Keratinocyte (primary cell): ENCODE data around the gene TSC1.

Experiments
- CTCF ChIP-seq, 3 experiments: IDR thresholded peaks in 1 of 3; conservative IDR thresholded peaks in 1 of 3; optimal IDR thresholded peaks in 1 of 3; 2 replicates in 2 of 3; 3 replicates in 1 of 3; pipeline versions ENCODE3 to v1.5.1; 2011; ENCODE audit warnings: low read length in 3 of 3, mild to moderate bottlenecking in 3 of 3, moderate library complexity in 2 of 3, control low read depth in 1 of 3, inconsistent platforms in 1 of 3; ENCODE audit not compliant: insufficient read depth in 2 of 3; ENCODE audit errors: extremely low read depth in 1 of 3
- EZH2 ChIP-seq: IDR thresholded peaks from one replicate; pipeline ENCODE4 v1.6.1; 2012; ENCODE audit warnings: inconsistent platforms, mild to moderate bottlenecking, low read length, moderate library complexity

DNA sequence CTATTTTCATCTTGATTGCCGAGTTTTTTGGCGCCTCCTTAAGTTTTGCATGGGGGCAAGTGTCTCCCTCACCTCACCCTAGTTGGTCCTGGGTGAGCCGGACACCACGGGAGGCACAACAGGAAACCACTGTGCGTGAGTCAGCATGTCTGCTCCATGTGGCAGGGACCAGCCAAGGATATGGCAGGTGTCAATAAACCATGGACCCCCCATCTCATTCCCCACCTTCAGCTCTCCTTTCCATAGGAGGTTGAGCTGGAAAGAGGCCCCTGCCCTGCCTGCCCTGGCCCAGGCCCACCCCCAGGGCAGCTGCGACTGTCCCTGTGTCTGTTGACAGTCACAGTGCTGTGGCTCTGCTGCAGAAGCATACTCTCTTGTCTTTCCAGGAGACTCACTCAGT, 62.6 kb downstream of the TSC1 start:
- TF ChIP-seq CTCF (optimal IDR thresholded peaks at IDR 0.05 in 1 of 3, IDR thresholded peaks at IDR 0.05 in 1 of 3, conservative IDR thresholded peaks at IDR 0.05 in 1 of 3; ENCODE audit: extremely low read depth in 1 of 3, insufficient read depth in 2 of 3, low read length in 3 of 3) (no peak), EZH2 (no peak)
